ENCODE data around the gene GABBR2.

DNA sequence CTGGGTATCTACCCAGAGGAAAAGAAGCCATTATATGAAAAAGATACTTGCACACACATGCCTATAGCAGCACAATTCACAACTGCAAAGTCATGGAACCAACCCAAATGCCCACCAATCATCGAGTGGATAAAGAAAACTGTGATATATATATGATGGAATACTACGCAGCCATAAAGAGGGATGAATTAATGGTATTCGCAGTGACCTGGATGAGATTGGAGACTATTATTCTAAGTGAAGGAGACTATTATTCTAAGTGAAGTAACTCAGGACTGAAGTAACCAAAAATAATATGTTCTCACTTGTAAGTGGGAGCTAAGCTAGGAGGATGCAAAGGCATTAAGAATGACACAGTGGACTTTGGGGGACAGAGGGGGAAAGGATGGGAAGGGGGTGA lies 30.0 kb upstream of the GABBR2 start:
- TF ChIP-seq DNMT1 (IDR thresholded peaks at IDR 0.05) (no peak), STAG1 (CRISPR knock-in tag; IDR thresholded peaks at IDR 0.05; ENCODE audit: borderline replicate concordance) (no peak), ELF1 (tag; IDR thresholded peaks at IDR 0.05) (no peak), CTCF (IDR thresholded peaks at IDR 0.05 in 2 of 3, conservative IDR thresholded peaks at IDR 0.05 in 1 of 3; ENCODE audit: insufficient read depth in 2 of 3, low read depth in 1 of 3, low read length in 3 of 3) (no peak), POLR2AphosphoS5 (IDR thresholded peaks at IDR 0.05; ENCODE audit: control insufficient read depth, insufficient read depth, low read depth, low read length) (no peak), ZNF274 (IDR thresholded peaks at IDR 0.05; ENCODE audit: borderline replicate concordance, low read depth, low read length) (no peak), RAD21 (CRISPR knock-in tag; conservative IDR thresholded peaks at IDR 0.05 in 1 of 2, IDR thresholded peaks at IDR 0.05 in 1 of 2) (no peak), GABPA (tag; conservative IDR thresholded peaks at IDR 0.05; ENCODE audit: low read depth) (no peak), EP300 (IDR thresholded peaks at IDR 0.05; ENCODE audit: low read length) (no peak), ATF7 (IDR thresholded peaks at IDR 0.05) (no peak), ZNF184 (CRISPR knock-in tag; IDR thresholded peaks at IDR 0.05) (no peak)
- TF ChIP-seq, protein P1, sequence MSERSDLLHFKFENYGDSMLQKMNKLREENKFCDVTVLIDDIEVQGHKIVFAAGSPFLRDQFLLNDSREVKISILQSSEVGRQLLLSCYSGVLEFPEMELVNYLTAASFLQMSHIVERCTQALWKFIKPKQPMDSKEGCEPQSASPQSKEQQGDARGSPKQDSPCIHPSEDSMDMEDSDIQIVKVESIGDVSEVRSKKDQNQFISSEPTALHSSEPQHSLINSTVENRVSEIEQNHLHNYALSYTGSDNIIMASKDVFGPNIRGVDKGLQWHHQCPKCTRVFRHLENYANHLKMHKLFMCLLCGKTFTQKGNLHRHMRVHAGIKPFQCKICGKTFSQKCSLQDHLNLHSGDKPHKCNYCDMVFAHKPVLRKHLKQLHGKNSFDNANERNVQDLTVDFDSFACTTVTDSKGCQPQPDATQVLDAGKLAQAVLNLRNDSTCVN (CRISPR knock-in tag; IDR thresholded peaks at IDR 0.05): no peak
- TF ChIP-seq, protein P2, sequence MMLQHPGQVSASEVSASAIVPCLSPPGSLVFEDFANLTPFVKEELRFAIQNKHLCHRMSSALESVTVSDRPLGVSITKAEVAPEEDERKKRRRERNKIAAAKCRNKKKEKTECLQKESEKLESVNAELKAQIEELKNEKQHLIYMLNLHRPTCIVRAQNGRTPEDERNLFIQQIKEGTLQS (IDR thresholded peaks at IDR 0.05): no peak
- TF ChIP-seq, protein P2 (CRISPR knock-in tag; conservative IDR thresholded peaks at IDR 0.05): no peak

Data from K562 (cell line).